HG03457 (cell line): ENCODE results near the gene PIR.

Experiments
- ATAC-seq: cut with Tn5 transposase; IDR thresholded peaks from one replicate; pipeline ENCODE4 v1.9.1; 2021; ENCODE audit warnings: moderate number of reproducible peaks; ENCODE audit not compliant: unreplicated experiment

Gene PIR

DNA sequence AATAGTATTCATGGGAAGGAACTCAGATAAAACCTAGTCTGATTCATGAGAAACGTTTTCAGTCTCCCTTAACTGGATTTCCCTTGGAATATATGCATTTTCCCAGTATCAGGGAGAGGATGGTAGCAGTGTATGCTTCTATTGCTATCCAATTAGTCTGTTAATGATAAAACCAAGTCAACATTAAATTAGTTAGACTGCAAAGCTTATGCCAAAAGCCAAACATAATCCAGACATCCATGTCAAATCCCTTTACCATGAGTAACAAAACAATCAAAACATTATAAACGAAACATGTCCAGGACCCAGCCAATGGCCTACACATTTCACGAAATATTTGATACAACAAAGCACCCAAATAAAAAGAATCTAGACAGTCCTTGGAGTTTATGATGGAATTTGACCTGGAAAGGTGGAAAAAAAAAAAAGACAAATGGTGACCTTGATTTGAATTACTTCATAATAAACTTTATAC lies 74.4 kb downstream of the PIR start:
- ATAC-seq, result no peak

GRCh38 chrX:15418041-15418706 lies 75.0 kb downstream of the PIR start:
- no peak for ATAC-seq

DNA sequence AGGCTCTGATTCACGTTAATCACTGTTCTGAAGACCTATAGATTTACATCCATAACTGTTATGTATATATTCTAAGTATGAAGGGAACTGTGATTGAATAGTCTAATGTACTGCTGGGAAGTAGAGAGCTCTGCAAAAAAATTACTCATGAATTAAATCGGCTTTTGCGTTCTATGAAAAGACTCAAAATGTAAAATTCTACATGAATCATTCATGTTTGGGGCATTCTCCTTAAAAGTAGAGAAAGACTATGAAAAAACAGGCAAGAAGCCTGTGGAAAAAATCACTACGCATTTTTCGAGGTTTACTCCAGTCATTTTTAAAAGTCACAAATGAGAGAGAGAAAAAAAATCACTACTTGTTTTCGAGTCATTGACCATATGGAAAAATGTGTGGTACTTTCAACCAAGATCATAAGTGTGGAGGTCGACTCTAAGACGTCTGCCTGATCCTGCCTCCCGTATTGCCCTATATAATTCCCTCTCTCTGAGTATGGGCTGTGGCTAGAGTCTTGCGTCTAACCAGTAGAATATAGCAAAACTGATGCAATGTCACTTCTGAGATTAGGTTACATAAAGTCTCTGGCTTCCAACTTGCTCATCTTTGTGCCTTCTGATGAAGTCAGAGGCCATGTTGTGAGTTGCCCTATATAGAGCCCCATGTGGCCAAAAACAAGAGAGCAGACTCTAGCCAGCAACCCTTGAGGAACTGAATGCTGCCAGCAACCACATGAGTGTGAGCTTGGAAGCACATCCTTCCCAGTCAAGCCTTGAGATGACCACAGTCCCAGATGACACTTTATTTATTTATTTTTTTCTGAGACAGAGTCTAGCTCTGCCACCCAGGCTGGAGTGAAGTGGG lies 76.8 kb downstream of the PIR start:
- no peak for ATAC-seq

GRCh38 chrX:15413101-15413500 lies 80.0 kb downstream of the PIR start:
- ATAC-seq, result no peak

DNA sequence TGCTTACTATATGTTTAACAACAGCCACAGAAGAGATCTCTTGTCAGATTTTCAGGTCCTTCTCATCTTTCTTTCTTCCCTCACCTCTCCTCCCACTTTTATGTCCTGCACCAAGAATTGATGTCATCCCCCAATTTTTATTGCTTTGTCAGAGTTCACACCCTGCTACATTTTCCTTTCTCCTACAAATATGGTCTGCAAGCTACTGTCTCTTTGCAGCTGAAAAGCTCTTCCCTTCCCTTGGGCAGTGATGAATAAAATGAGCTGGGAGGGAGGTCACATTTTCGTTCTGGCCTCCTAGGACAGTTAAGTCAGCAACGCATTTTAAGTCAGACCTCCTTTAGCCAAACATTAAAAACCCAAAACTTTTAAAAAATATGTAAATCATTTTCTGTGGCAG lies 82.2 kb downstream of the PIR start:
- ATAC-seq, result no peak

DNA sequence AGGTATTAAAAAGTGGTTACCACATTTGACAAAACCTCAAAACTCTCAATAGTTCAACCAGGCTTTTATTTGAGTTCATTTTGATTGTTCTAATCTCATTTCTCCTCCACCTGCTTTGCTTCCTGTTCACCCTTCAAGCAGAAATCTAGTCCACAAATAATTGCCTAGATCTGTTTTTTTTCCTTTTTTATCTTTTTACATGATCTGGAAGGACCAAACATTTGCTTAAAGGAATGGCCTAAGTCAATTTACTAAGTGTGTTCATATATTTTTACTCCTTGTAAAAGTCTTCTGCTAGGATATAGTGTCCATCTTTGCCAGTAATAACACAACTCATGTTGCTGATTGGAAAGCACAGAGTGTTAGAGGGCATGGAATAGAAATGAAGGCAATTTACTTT lies 82.7 kb downstream of the PIR start:
- ATAC-seq, result no peak

GRCh38 chrX:15405846-15406245 lies 87.3 kb downstream of the PIR start:
- no peak for ATAC-seq

- ATAC-seq, result no peak
Measured at GRCh38 chrX:15404401-15405096, 88.6 kb downstream of the PIR start.

DNA sequence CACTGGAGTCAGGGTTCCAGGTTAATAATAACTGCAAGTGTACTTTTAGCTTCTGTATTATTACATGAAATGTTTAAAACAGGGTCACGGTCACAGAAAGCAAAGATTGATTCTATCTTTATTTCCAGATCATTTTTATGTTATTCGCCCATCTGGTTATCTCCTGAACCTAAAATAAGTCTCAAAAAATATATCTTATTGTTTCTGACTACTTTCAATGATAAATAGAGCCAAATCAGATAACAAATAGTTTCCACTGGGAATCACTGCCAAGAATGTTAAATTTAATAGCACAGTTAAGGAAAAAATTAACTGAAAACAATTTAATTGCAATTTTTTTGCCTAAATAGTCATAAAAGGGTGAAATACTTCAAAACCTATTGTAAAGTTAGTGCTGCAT lies 91.8 kb downstream of the PIR start:
- ATAC-seq, result no peak

DNA sequence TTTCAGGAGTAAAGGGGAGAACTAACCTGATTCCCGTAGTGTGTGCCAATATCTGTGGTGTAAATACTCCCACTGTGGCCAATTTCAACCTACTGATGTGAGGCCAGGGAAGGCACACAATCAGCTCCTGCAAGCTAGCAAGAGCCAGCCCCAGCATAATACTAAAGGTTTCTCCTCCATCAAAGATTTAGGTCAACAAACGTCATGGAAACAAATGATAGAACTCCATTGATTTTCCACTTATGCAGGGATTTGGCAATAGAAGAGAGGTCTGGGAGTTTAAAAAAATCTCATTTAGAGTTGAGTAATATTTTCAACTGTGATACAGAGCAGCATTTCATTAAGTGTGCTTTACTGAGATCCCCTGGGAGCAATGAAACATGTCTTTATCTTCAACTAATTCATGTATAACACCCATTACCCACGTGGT lies 93.2 kb downstream of the PIR start:
- ATAC-seq, result no peak

DNA sequence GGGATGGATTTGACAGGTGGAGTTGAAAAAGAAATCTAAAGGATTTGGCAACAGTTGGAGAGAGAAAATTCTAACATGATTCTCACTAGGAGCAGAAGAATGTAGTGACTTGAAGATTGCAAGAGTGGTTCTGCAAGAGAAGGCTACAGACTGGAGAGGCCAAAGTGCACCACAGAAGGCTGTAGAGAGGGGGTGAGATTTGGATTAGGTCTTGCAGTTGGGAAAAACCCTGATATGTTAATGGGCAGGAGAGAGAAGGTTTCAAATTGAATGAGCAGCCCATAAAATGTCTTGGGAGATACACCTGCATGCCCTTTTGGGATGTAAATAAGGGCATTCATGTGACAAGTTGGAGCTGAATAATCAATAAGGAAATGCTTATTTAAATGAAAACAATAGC lies 94.3 kb downstream of the PIR start:
- no peak for ATAC-seq

- ATAC-seq, result no peak
Measured at GRCh38 chrX:15395789-15396188, 97.3 kb downstream of the PIR start.

- ATAC-seq, result no peak
Measured at GRCh38 chrX:15391850-15392249, 101.3 kb downstream of the PIR start.

DNA sequence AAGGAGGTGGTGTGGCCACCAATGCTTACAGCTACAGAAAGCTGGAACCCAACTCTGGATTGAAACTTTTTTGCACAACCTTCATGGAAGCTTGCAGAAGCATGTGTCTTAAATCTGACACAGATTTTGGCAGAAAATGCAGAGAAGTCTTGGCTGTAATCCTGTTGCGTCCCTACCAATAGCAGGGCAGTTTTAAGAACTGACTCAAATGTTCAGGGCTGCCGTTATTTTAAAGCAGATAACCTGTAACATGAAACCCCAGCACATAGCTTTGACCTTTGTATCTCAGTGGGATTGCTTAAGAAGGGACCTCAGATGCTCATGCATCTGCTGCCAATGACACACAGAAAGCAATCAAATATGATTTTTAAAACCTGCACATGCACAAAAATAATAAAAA lies 108.8 kb downstream of the PIR start, which contains the start of gene VEGFD:
TSS of gene VEGFD (minus strand) at position 110 of the 400 bp plus-strand sequence. CDS start 467 bp downstream, outside the sequence.
- no peak for ATAC-seq

DNA sequence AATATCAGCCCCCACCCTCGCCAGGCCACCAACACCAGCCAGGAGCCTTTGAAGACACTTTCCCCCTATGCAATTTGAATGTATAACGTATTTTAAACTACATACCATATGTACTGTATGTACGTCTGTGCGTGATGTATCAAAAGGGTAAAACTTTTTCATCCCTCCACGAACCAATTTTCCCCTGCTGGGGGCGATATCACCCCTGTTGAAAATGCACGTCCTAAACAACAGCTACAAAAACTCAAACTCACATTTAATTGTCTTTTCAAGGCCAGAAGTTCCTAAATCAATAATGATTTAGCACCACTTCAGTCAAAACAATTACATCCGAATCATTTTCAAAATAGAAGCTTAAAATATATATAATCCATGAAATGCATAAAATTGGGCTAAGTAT lies 110.3 kb downstream of the PIR start:
- ATAC-seq, result no peak

DNA sequence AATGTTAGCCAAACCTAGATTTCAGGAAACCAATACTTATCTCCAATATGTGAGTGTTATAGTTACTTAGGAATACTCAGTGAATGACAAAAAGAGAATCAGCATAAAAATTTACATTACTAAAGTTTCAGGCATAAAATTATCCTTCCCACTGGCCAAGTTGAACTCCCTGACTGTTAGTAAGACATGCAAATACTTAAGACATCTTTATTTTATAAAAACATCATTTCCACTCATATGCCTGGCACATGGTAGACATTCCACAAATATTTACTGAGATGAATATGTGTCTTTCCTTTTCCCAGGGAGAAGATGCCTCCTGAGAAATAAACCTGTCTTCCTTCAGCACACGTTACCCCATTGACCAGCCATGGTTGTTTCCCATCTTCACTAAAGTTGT lies 116.2 kb downstream of the PIR start:
- ATAC-seq, result no peak

DNA sequence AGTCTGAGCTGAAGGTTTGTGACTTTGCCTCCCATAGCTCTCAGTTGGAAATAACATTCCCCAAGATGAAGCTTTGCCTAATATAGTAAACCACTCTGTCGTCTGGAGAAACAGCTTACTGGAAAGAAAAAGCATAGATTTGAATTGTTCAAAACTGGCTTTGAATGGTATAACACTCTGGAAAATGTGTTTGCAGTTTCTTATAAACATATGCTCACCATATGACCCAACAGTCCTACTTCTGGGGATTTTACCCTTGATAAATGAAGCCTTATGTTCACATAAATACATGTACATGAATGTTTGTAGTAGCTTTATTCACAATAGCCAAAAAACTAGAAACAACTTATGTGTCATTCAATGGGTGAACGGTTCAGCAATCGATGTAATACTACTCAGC lies 119.2 kb downstream of the PIR start:
- ATAC-seq, result no peak

DNA sequence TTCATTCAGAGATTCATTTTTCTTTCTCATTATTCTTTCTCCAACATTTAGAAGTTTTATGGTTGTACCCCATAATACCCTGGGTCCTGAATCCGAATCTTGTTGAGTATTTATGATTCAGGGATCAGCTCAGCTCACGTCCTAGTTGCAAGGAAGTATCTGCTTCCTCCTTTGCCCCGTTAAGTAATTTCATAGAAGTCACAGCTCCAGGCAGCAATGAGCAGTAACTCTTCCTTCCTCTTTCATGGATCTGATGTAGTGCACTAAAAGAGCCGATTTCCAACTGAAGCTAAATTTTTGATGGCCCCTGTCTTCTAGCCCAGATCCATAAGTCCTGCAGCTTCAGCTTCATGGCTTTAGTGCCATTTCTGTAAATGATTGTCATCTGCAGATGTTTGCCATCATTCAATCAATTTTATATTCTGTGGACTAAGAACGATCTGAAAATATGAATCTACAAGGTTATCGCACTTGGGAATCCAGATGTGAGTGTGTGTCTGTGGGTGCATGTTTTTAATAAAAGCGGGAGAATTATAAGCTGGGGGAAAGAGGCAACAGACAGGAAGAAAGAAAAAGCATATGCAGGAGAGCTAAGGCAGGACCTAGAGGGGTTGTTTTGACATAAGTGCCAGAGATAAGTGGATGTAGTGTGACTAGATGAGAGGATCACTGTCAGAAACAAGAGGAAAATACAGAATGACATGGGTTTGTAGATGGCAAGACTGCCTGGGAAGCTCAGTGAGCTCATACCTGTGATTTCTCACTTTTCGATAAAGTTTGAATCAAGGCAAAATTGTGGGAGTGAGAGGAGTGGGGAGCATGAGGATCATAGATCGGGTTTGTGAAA lies 126.4 kb downstream of the PIR start:
- no peak for ATAC-seq

GRCh38 chrX:15359701-15360100 lies 133.4 kb downstream of the PIR start:
- ATAC-seq, result no peak

- ATAC-seq, result no peak
Measured at GRCh38 chrX:15358533-15358932, 134.6 kb downstream of the PIR start.

GRCh38 chrX:15356444-15356843 lies 136.7 kb downstream of the PIR start:
- no peak for ATAC-seq
